ENCODE measurements around the gene MSN.

The MSN gene

DNA sequence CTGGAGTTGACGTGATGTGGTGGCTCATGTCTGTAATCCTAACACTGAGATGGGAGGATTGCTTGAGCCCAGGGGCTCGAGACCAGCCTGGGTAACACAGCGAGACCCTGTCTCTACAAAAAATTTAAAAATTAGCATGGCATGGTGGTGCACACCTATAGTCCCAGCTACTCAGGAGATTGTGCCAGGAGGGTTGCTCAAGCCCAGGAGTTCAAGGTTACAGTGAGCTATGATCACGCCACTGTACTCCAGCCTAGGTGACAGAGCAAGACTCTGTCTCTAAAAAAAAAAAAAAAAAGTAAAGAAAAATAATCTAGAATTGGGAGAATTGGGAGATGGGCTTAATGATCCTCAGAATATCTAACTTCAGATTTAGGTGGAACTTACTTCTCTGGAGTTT, 51.1 kb downstream of the MSN start:
- H3K27ac ChIP-seq (ENCODE audit: low read length) = no peak overlapping the region
- H2AFZ ChIP-seq (ENCODE audit: low read length) = no peak overlapping the region
- H3K27me3 ChIP-seq (replicated peaks; ENCODE audit: insufficient read depth, low read length) = no peaks in the 10 kb centered on the region
- no peaks in the 10 kb centered on the region for H3K9me2 ChIP-seq (replicated peaks; ENCODE audit: insufficient read depth, low read length)
- peaks cover 9% of the 10 kb centered on the region for H3F3A ChIP-seq (ENCODE audit: insufficient read depth, low read length)
- peaks cover 2% of the 10 kb centered on the region; the same call in 1 of the 2 replicates for H4K20me1 ChIP-seq (ENCODE audit: insufficient read depth, low read length)
- peaks cover 93% of the 10 kb centered on the region for H3K79me2 ChIP-seq (ENCODE audit: low read length)
- DNase-seq = no peak
- no peaks in the 10 kb centered on the region for H3K9me3 ChIP-seq (replicated peaks; ENCODE audit: insufficient read depth, low read length)
- peaks cover 31% of the 10 kb centered on the region for H3K4me1 ChIP-seq (ENCODE audit: low read length)
- H3K36me3 ChIP-seq (replicated peaks; ENCODE audit: insufficient read depth, low read length) = no peaks in the 10 kb centered on the region; the same call in 1 of the 2 replicates
- no peak overlapping the region for H3K4me3 ChIP-seq (ENCODE audit: low read length)
- TF ChIP-seq EZH2phosphoT487 (IDR thresholded peaks at IDR 0.05; ENCODE audit: low read length) = no peak
- no peak for TF ChIP-seq EZH2 (optimal IDR thresholded peaks at IDR 0.05; ENCODE audit: low read depth, low read length)
- TF ChIP-seq, protein P1, sequence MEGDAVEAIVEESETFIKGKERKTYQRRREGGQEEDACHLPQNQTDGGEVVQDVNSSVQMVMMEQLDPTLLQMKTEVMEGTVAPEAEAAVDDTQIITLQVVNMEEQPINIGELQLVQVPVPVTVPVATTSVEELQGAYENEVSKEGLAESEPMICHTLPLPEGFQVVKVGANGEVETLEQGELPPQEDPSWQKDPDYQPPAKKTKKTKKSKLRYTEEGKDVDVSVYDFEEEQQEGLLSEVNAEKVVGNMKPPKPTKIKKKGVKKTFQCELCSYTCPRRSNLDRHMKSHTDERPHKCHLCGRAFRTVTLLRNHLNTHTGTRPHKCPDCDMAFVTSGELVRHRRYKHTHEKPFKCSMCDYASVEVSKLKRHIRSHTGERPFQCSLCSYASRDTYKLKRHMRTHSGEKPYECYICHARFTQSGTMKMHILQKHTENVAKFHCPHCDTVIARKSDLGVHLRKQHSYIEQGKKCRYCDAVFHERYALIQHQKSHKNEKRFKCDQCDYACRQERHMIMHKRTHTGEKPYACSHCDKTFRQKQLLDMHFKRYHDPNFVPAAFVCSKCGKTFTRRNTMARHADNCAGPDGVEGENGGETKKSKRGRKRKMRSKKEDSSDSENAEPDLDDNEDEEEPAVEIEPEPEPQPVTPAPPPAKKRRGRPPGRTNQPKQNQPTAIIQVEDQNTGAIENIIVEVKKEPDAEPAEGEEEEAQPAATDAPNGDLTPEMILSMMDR (IDR thresholded peaks at IDR 0.05; ENCODE audit: low read length) = no peak
- H3K4me2 ChIP-seq (ENCODE audit: low read depth, low read length) = no peak overlapping the region
- H3K9ac ChIP-seq (ENCODE audit: low read length) = no peak overlapping the region

DNA sequence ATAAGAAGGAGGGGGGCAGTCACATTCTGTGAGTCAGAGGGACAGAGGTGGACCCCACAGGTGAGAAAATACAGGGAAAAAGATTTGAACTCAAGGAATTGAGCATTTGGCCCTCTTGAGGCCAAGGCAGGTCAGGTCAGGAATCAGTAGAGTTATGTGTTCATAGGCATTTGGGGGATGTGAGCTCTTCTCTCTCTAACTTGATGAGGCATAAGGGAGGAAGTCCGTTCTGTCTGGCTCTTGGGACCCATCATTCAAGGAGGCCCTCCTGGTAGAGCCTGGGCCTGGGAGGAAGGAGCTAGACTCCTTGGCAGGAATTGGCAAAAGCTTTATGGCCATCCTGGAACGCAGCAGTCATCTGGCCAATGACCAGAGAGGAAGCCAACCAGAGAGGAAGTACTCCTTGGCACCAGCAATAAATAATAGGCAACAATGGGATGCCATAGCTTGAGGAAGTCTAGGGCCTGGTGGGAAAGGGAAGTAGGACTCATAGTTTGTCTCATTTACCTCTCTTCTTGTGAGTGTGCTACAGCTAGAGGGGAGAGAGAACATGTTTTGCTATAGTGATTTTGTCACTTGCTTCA, 53.0 kb downstream of the MSN start:
- H3K27ac ChIP-seq (ENCODE audit: low read length) = no peak overlapping the region; the same call in 1 of the 2 replicates
- H3K4me1 ChIP-seq (ENCODE audit: low read length) = peaks cover 39% of the 10 kb centered on the region
- H3K9ac ChIP-seq (ENCODE audit: low read length) = no peak overlapping the region
- TF ChIP-seq EZH2 (optimal IDR thresholded peaks at IDR 0.05; ENCODE audit: low read depth, low read length) = no peak
- TF ChIP-seq, protein P1 (IDR thresholded peaks at IDR 0.05; ENCODE audit: low read length) = no peak
- no peak for TF ChIP-seq EZH2phosphoT487 (IDR thresholded peaks at IDR 0.05; ENCODE audit: low read length)
- H3K79me2 ChIP-seq (ENCODE audit: low read length) = peaks cover 87% of the 10 kb centered on the region
- DNase-seq = no peak
- H4K20me1 ChIP-seq (ENCODE audit: insufficient read depth, low read length) = no peaks in the 10 kb centered on the region
- no peaks in the 10 kb centered on the region for H3K9me3 ChIP-seq (replicated peaks; ENCODE audit: insufficient read depth, low read length)
- H3F3A ChIP-seq (ENCODE audit: insufficient read depth, low read length) = peaks cover 14% of the 10 kb centered on the region
- H3K36me3 ChIP-seq (replicated peaks; ENCODE audit: insufficient read depth, low read length) = no peaks in the 10 kb centered on the region; the same call in 1 of the 2 replicates
- H3K9me2 ChIP-seq (replicated peaks; ENCODE audit: insufficient read depth, low read length) = no peaks in the 10 kb centered on the region
- no peak overlapping the region for H2AFZ ChIP-seq (ENCODE audit: low read length)
- no peak overlapping the region for H3K4me3 ChIP-seq (ENCODE audit: low read length)
- no peak overlapping the region for H3K4me2 ChIP-seq (ENCODE audit: low read depth, low read length)
- no peaks in the 10 kb centered on the region for H3K27me3 ChIP-seq (replicated peaks; ENCODE audit: insufficient read depth, low read length)

DNA sequence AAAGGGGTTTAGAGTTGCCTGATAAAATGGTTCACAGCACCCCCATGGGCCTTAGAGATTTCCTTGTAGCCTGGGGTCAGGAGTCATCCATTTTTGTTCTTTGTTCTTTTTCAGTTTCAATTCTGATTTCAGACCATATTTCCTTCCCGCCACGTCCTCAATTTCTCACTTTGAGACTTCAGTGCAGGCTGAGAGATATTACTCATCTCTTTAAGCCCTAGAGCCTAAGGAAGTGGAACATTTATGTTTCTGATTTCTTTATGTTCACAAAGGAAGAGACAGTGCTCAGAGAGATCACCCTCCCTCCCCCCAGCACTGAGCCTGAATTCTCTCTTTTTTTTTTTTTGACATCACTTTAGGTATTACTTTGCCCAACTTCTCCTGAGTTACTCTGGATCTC, 56.3 kb downstream of the MSN start:
- H3K4me2 ChIP-seq (ENCODE audit: low read depth, low read length) = peak overlapping the region; percentile 61
- H3K9me3 ChIP-seq (replicated peaks; ENCODE audit: insufficient read depth, low read length) = no peaks in the 10 kb centered on the region
- peaks cover 14% of the 10 kb centered on the region for H3F3A ChIP-seq (ENCODE audit: insufficient read depth, low read length)
- no peaks in the 10 kb centered on the region for H3K36me3 ChIP-seq (replicated peaks; ENCODE audit: insufficient read depth, low read length)
- H3K79me2 ChIP-seq (ENCODE audit: low read length) = peaks cover 81% of the 10 kb centered on the region
- H4K20me1 ChIP-seq (ENCODE audit: insufficient read depth, low read length) = no peaks in the 10 kb centered on the region
- H3K9me2 ChIP-seq (replicated peaks; ENCODE audit: insufficient read depth, low read length) = no peaks in the 10 kb centered on the region
- H3K9ac ChIP-seq (ENCODE audit: low read length) = no peak overlapping the region
- H3K27me3 ChIP-seq (replicated peaks; ENCODE audit: insufficient read depth, low read length) = no peaks in the 10 kb centered on the region
- TF ChIP-seq EZH2 (optimal IDR thresholded peaks at IDR 0.05; ENCODE audit: low read depth, low read length) (no peak), EZH2phosphoT487 (IDR thresholded peaks at IDR 0.05; ENCODE audit: low read length) (no peak)
- TF ChIP-seq, protein P1 (IDR thresholded peaks at IDR 0.05; ENCODE audit: low read length) = no peak
- no peak overlapping the region for H3K4me3 ChIP-seq (ENCODE audit: low read length)
- no peak overlapping the region for H2AFZ ChIP-seq (ENCODE audit: low read length)
- H3K27ac ChIP-seq (ENCODE audit: low read length) = peak overlapping the region; percentile 76
- DNase-seq = peak; percentile 84
- peaks cover 39% of the 10 kb centered on the region for H3K4me1 ChIP-seq (ENCODE audit: low read length)

All from MM.1S (cell line).